Activated CD4-positive, alpha-beta memory T cell treated with anti-CD3 and anti-CD28 coated beads for 36 hours (primary cell): ENCODE data around the gene DMD. TPM values are rescaled to one million over a fixed set of nuclear protein-coding genes. Genes with fewer than 3 reads are reported as not detected.

Source experiments
- CTCF ChIA-PET: fragments of 350-600 bp; sonication (Branson Sonifier 250); formaldehyde crosslinking; loops from one replicate; lab custom pipeline; 2021; ENCODE audit warnings: antibody characterized with exemption, inconsistent platforms; lab: Charles Lee
- POLR2A ChIA-PET: fragments of 350-600 bp; sonication (Branson Sonifier 250); formaldehyde crosslinking; loops from one replicate; lab custom pipeline; 2021; ENCODE audit warnings: antibody characterized with exemption; lab: Charles Lee
- DNase-seq: peaks from one replicate; pipeline ENCODE4 v3.0.0-alpha.2; 2020
- H3K27ac Mint-ChIP-seq: one replicate; pipeline ENCODE4 v1.8.0; 2021; ENCODE audit warnings: mixed read lengths
- H3K27me3 Mint-ChIP-seq: one replicate; pipeline ENCODE4 v1.8.0; 2021; ENCODE audit warnings: mixed read lengths
- H3K36me3 Mint-ChIP-seq: one replicate; pipeline ENCODE4 v1.8.0; 2021; ENCODE audit warnings: mixed read lengths
- H3K4me1 Mint-ChIP-seq: one replicate; pipeline ENCODE4 v1.8.0; 2021; ENCODE audit warnings: low read depth, mixed read lengths
- H3K4me3 Mint-ChIP-seq: one replicate; pipeline ENCODE4 v1.8.0; 2021; ENCODE audit warnings: mild to moderate bottlenecking, mixed read lengths
- H3K9me3 Mint-ChIP-seq: one replicate; pipeline ENCODE4 v1.8.0; 2021; ENCODE audit warnings: mixed read lengths
- intact Hi-C: fragments of 100-400 bp; cut with micrococcal nuclease; formaldehyde crosslinking; loops from one replicate; pipeline ENCODE4 v1.15.1; 2023
- total RNA-seq, 2 experiments: library from RNA; stranded (reverse); gene quantifications; one replicate each; pipeline ENCODE4 v1.2.3, GENCODE V29; 2021

DMD gene
- total RNA-seq, 2 experiments from 2014 or later, result 0.64 to 1.5 TPM

DNA sequence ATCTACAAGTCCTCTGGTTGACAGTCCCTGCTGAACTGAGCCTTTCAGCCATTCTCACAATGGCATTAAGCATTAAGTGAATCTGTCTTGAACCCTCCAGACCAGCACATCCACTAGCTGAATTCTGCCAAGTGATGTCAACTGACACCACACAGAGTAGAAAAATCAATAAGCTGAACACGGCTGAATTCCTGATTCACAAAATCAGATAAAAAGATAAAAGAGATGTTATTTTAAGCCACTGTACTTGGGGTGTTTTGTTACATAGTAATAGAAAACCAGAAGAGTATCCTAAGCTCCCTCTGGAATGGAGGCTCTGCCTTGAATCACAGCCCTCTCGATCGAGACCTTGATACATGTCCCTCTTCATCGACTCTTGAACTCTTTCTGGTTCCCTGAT lies 336.5 kb downstream of the DMD start:
- no peaks in the 10 kb centered on the region for H3K36me3 Mint-ChIP-seq
- intact Hi-C loops, result no loop called here

DNA sequence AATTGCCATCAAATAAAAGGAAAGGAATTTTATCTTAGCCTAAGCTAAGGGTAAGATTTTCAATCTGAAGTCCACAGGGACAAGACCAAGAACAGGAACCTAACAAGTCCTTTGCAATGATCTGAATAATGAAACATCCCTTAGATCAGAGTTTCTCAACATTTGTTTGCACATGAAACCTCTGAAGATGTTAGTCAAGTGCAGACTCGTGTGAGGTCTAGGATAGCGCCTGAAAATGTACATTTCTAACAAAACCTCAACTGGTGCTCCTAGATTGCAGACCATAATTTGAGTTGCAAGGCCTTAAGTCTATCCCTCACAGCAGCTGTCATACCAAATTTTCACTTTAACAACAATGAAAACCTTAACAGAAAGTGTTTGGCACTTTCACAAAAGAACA lies 337.6 kb downstream of the DMD start:
- H3K4me3 Mint-ChIP-seq, result no peak overlapping the region
- DNase-seq, result no peak
- POLR2A ChIA-PET, result no interaction called here
- peaks cover 2% of the 10 kb centered on the region for H3K9me3 Mint-ChIP-seq
- intact Hi-C loops, result no loop called here
- no peaks in the 10 kb centered on the region for H3K27me3 Mint-ChIP-seq
- no peak overlapping the region for H3K27ac Mint-ChIP-seq
- CTCF ChIA-PET, result no interaction called here
- H3K4me1 Mint-ChIP-seq, result no peaks in the 10 kb centered on the region
- no peaks in the 10 kb centered on the region for H3K36me3 Mint-ChIP-seq

More for the DNA sequence above, 336.5 kb downstream of the DMD start:
- Mint-ChIP-seq H3K4me1 (no peaks in the 10 kb centered on the region), H3K27ac (no peak overlapping the region), H3K27me3 (no peaks in the 10 kb centered on the region), H3K4me3 (no peak overlapping the region), H3K9me3 (peaks cover 2% of the 10 kb centered on the region)
- ChIA-PET CTCF (no interaction called here), POLR2A (no interaction called here)
- DNase-seq, result no peak

DNA sequence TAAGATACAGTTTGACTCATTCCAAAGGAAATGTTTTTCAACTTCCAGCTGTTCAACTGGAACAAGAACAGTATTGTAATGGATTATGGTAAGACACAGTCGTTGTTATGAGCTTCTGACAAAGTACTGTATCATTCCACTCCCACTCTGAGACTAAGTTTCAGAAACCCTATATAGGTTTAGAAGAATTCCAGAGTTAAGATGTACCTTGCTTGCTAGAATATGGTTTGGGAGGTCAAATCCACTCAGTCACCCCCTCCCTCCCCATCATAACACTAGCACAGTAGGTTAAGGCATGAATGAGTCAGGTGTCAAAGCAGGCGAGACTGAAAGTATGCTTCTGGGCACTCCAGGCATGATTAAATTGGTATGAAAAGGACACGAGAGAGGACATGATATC lies 339.7 kb downstream of the DMD start:
- Mint-ChIP-seq H3K27ac (no peak overlapping the region), H3K4me1 (no peaks in the 10 kb centered on the region), H3K4me3 (no peak overlapping the region), H3K27me3 (no peaks in the 10 kb centered on the region), H3K36me3 (no peaks in the 10 kb centered on the region), H3K9me3 (peaks cover 2% of the 10 kb centered on the region)
- intact Hi-C loops, result no loop called here
- ChIA-PET CTCF (no interaction called here), POLR2A (no interaction called here)
- DNase-seq, result no peak

DNA sequence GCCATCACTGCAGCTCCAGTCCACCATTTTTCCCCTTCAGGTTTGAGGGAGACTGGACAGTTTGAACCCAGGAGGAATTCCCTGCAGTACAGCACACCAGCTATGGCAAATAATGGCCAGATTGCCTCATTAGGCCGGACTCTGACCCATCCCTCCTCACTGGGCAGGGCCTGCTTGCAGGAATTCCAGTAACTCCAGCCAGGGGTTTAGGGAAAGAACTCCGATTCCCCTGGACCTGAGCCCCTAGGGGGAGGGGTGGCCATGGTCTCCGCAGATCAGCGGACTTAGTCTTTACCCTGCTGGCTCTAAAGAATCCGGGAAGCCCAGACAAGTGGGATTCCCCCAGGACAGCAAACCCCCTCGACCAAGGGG lies 342.8 kb downstream of the DMD start:
- Mint-ChIP-seq H3K27me3 (no peaks in the 10 kb centered on the region), H3K36me3 (no peaks in the 10 kb centered on the region), H3K4me3 (no peak overlapping the region), H3K27ac (no peak overlapping the region), H3K9me3 (peaks cover 2% of the 10 kb centered on the region), H3K4me1 (no peaks in the 10 kb centered on the region)
- DNase-seq, result no peak
- ChIA-PET POLR2A (no interaction called here), CTCF (no interaction called here)
- intact Hi-C loops, result no loop called here

DNA sequence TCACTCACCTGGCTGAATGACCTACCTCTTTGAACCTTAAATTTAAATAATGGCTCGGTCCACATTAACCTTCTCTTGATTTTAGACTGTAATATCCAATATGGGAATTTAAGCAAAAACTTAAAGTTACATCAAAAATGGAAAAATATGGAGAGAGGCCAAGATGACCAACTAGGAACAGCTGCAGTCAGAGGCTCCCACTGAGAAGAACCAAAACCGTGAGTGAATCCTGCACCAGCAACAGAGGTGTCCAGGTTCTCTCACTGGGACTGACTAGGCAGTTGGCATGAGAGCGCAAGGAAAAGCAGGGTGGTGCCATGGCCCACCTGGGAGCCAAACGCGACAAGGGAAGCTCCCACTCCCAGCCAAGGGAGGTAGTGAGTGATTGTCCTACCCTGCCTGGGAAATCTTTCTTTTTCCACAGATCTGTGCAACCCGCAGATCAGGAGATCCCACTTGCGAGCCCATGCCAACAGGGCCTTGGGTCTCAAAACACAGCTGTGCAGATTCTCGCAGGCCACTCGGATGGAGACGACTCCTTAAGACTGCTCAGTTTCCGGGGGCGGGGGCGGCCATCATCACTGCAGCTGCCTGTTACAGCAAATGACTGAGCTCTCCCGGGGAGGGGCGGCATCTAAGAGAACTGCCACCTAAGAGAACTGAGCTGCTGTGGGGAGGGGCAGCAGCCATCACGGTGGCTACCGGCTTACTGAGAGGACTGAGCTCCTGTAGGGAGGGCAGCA lies 343.4 kb downstream of the DMD start:
- H3K9me3 Mint-ChIP-seq, result peaks cover 2% of the 10 kb centered on the region
- H3K27ac Mint-ChIP-seq, result no peak overlapping the region
- no peaks in the 10 kb centered on the region for H3K36me3 Mint-ChIP-seq
- DNase-seq, result no peak
- POLR2A ChIA-PET, result no interaction called here
- no peaks in the 10 kb centered on the region for H3K27me3 Mint-ChIP-seq
- H3K4me3 Mint-ChIP-seq, result no peak overlapping the region
- H3K4me1 Mint-ChIP-seq, result no peaks in the 10 kb centered on the region
- CTCF ChIA-PET, result no interaction called here
- intact Hi-C loops, result no loop called here

DNA sequence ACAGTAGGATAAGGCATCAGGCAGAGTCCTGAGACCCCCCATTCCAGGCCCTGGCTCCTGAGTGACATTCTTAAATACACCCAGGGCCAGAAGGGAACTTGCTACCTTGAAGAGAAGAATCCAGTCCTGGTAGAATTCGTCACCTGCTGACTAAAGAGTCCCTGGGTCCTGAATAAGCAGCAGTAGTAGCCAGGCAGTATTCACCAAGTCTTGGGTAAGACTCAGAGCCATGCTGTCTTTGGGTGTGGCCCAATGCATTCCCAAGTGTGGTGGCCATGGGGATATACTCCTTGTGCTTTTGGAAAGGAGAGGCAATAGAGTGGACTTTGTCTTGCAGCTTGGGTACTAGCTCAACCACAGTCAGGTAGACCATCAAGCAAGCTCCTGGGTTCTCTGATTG lies 359.1 kb downstream of the DMD start:
- CTCF ChIA-PET, result no interaction called here

DNA sequence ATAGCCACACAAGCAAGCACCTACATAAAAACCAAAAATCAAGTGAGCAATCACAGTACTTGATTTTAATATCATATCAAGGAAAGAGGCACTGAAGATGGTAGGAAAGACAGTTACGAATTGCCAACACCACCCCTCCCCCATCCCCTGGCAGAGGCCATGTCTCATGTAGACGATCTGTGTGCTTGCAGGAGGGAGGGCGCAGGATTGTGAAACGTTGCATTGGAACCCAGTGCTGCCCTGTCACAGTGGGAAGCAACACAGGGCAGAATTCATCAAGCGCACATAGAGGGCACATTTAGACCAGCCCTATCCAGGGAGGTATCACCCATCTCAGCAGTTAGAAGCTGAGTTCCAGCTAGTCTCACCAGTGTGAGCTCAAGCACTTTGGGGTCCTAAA lies 359.8 kb downstream of the DMD start:
- H3K27me3 Mint-ChIP-seq, result no peaks in the 10 kb centered on the region
- intact Hi-C loops, result no loop called here
- ChIA-PET CTCF (no interaction called here), POLR2A (no interaction called here)
- no peak overlapping the region for H3K4me3 Mint-ChIP-seq
- H3K36me3 Mint-ChIP-seq, result no peaks in the 10 kb centered on the region
- H3K27ac Mint-ChIP-seq, result no peak overlapping the region
- no peak for DNase-seq
- H3K4me1 Mint-ChIP-seq, result no peaks in the 10 kb centered on the region
- H3K9me3 Mint-ChIP-seq, result no peaks in the 10 kb centered on the region

More for the DNA sequence above, 359.1 kb downstream of the DMD start:
- Mint-ChIP-seq H3K4me3 (no peak overlapping the region), H3K9me3 (no peaks in the 10 kb centered on the region), H3K36me3 (no peaks in the 10 kb centered on the region), H3K27me3 (no peaks in the 10 kb centered on the region), H3K27ac (no peak overlapping the region), H3K4me1 (no peaks in the 10 kb centered on the region)
- no peak for DNase-seq
- intact Hi-C loops, result no loop called here
- POLR2A ChIA-PET, result no interaction called here

DNA sequence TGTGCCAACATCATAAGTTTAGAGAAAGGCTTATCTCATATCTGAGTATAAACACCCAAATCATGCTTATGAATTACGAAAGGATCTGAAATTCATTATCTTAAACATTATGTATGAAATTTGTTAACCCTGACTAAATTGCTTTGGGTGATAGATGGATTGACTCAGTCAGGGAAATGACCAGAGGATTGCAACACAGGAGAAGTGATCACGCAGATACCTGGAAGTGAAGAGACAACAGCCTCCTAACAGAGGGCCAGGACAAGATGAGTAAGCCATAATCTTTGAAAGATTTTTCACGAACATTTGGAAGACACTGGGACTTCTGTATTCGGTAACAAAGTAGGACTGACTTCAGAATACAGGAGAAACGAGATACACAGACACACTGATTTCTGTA lies 363.4 kb downstream of the DMD start:
- intact Hi-C loops, result no loop called here
- H3K27ac Mint-ChIP-seq, result no peak overlapping the region
- no peaks in the 10 kb centered on the region for H3K9me3 Mint-ChIP-seq
- H3K27me3 Mint-ChIP-seq, result no peaks in the 10 kb centered on the region
- H3K36me3 Mint-ChIP-seq, result no peaks in the 10 kb centered on the region
- no peak for DNase-seq
- CTCF ChIA-PET, result no interaction called here
- no peaks in the 10 kb centered on the region for H3K4me1 Mint-ChIP-seq
- H3K4me3 Mint-ChIP-seq, result no peak overlapping the region
- POLR2A ChIA-PET, result no interaction called here

DNA sequence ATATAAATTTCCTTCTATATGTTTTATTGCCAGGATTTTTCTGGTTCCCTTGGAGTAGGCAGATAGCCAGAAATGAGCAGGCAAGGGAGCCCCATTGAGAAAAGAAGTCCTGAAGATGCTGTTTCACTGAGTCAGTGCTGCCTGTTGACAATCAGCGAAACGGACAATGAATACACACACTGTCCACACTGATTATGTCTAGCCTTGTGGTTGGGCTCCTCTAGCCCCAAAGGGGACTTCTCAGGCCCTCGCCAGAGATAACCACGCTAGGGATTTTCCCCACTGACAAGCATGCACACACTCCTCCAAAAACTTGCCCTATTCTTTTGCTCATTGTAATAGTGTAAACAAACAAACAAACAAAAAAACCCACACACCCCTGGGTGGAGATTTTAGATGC lies 369.3 kb downstream of the DMD start:
- Mint-ChIP-seq H3K4me1 (no peaks in the 10 kb centered on the region), H3K27ac (no peak overlapping the region), H3K9me3 (no peaks in the 10 kb centered on the region), H3K4me3 (no peak overlapping the region), H3K27me3 (no peaks in the 10 kb centered on the region), H3K36me3 (no peaks in the 10 kb centered on the region)
- no peak for DNase-seq
- ChIA-PET CTCF (no interaction called here), POLR2A (no interaction called here)
- intact Hi-C loops, result no loop called here

DNA sequence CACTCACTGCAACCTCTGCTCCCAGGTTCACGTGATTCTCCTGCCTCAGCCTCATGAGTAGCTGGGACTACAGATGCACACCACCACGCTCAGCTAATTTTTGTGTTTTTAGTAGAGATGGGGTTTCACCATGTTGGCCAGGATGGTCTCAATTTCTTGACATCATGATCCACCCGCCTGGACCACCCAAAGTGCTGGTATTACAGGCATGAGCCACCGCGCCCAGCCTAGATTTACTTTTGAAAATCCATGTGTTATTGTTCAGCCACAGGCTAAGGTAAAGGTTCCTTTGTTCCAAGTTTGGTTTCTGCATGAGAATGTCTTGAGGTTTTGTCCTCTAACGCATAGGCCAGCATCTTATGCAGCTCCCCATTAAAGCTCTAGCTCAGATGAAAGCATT lies 371.6 kb downstream of the DMD start:
- Mint-ChIP-seq H3K27me3 (no peaks in the 10 kb centered on the region), H3K36me3 (no peaks in the 10 kb centered on the region), H3K4me1 (no peaks in the 10 kb centered on the region), H3K4me3 (no peak overlapping the region), H3K9me3 (no peaks in the 10 kb centered on the region), H3K27ac (no peak overlapping the region)
- ChIA-PET CTCF (no interaction called here), POLR2A (no interaction called here)
- intact Hi-C loops, result no loop called here
- no peak for DNase-seq

DNA sequence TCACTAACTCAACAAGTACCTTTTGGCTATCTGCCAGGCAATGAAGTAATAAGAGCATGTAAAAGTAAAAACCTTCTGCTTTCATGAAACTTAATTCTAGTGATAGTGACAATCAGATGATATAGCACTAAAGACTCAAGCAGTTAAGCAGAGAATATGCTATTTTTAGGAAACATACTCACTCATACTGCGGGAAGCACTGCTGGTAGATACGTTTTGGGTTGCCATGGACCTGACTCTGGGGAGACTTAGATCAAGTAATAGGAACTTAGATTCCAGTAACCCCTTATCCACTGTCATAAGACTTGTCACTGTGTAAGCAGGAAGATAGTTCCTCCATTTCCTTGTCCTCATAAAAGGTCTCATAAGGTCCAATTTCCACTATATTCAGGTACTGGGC lies 386.3 kb downstream of the DMD start:
- H3K4me3 Mint-ChIP-seq, result no peak overlapping the region
- ChIA-PET POLR2A (no interaction called here), CTCF (no interaction called here)
- no peaks in the 10 kb centered on the region for H3K9me3 Mint-ChIP-seq
- no peaks in the 10 kb centered on the region for H3K4me1 Mint-ChIP-seq
- intact Hi-C loops, result no loop called here
- H3K27ac Mint-ChIP-seq, result no peak overlapping the region
- no peak for DNase-seq
- no peaks in the 10 kb centered on the region for H3K27me3 Mint-ChIP-seq
- no peaks in the 10 kb centered on the region for H3K36me3 Mint-ChIP-seq

DNA sequence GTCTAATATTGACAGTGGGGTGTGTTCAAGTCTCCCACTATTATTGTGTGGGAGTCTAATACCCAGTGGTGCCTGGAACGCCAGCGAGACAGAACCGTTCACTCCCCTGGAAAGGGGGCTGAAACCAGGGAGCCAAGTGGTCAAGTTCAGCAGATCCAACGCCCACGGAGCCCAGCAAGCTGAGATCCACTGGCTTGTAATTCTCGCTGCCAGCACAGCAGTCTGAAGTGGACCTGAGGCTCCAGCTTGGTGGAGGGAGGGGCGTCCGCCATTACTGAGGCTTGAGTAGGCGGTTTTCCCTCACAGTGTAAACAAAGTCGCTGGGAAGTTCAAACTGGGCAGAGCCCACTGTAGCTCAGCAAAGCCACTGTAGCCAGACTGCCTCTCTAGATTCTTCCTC lies 407.3 kb downstream of the DMD start:
- H3K36me3 Mint-ChIP-seq, result no peaks in the 10 kb centered on the region
- intact Hi-C loops, result no loop called here
- CTCF ChIA-PET, result no interaction called here

DNA sequence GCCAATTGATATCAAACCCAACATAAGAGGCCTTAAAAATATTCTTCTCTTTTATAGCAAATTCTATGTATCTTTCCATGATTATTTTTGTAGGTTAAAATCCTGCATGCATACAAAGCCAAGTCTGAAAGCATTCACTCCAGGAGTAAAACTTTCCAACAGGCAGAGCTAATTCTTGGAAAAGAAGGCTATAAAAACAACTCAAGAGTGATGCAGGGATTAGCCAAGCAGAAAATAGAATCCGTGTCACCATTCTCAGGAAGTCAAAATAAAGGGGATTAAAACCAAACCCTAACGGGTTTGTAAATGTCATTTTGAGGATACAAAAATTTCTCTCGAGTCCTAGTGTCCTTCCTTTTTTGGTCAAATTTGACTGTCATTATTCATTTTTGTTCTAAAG lies 412.4 kb downstream of the DMD start:
- no peak overlapping the region for H3K27ac Mint-ChIP-seq
- no peaks in the 10 kb centered on the region for H3K27me3 Mint-ChIP-seq
- H3K4me1 Mint-ChIP-seq, result no peaks in the 10 kb centered on the region
- ChIA-PET POLR2A (no interaction called here), CTCF (no interaction called here)
- intact Hi-C loops, result no loop called here
- no peaks in the 10 kb centered on the region for H3K36me3 Mint-ChIP-seq
- peaks cover 4% of the 10 kb centered on the region for H3K9me3 Mint-ChIP-seq
- DNase-seq, result no peak
- H3K4me3 Mint-ChIP-seq, result no peak overlapping the region

More for the DNA sequence above, 407.3 kb downstream of the DMD start:
- POLR2A ChIA-PET, result no interaction called here
- no peak overlapping the region for H3K27ac Mint-ChIP-seq
- no peaks in the 10 kb centered on the region for H3K27me3 Mint-ChIP-seq
- H3K9me3 Mint-ChIP-seq, result peaks cover 4% of the 10 kb centered on the region
- DNase-seq, result no peak
- no peak overlapping the region for H3K4me3 Mint-ChIP-seq
- no peaks in the 10 kb centered on the region for H3K4me1 Mint-ChIP-seq
